Caco-2 (cell line): ENCODE data around the gene RFX2. TPM values are rescaled to one million over a fixed set of nuclear protein-coding genes. Genes with fewer than 3 reads are reported as not detected.
"Not testable (repeated sequence)": the region's sequence is repeated elsewhere in the genome, so short reads cannot be mapped to it uniquely, and the experiment has no call there.

Experiments used
- BruUV-seq: library from RNA; stranded (reverse); fragments of 400-500 nt; replicated peaks from 2 replicates; lab custom pipeline; 2021; lab: Mats Ljungman, UMichigan
- CTCF ChIA-PET: fragments of 300-600 bp; sonication (Branson Sonifier 250); formaldehyde crosslinking; loops from one replicate; lab custom pipeline; 2022; ENCODE audit warnings: antibody characterized with exemption; lab: Charles Lee
- POLR2A ChIA-PET: fragments of 300-600 bp; sonication (Branson Sonifier 250); formaldehyde crosslinking; loops from one replicate; lab custom pipeline; 2022; ENCODE audit warnings: antibody characterized with exemption; lab: Charles Lee
- DNase-seq, 2 experiments: peaks; one replicate each; pipeline versions ENCODE4 v3.0.0 to v3.0.0-alpha.2; 2020 to 2022
- H3K27me3 ChIP-seq: replicated peaks from 2 replicates; pipeline ENCODE4 v1.6.0; 2011; ENCODE audit warnings: low read length; ENCODE audit not compliant: control insufficient read depth, insufficient read depth
- H3K36me3 ChIP-seq: 2 replicates; pipeline ENCODE4 v1.5.1; 2011; ENCODE audit warnings: low read length; ENCODE audit not compliant: control insufficient read depth, insufficient read depth
- H3K4me1 ChIP-seq: fragments of 250-450 bp; sonication (Bioruptor Pico); 2 replicates; pipeline ENCODE4 v1.5.1; 2020; ENCODE audit warnings: mild to moderate bottlenecking
- H3K4me3 ChIP-seq: 2 replicates; pipeline ENCODE4 v1.5.1; 2011; ENCODE audit warnings: low read depth, mild to moderate bottlenecking, control low read depth, low read length
- H3K9me3 ChIP-seq: fragments of 250-450 bp; sonication (Bioruptor Pico); 2 replicates; pipeline ENCODE4 v1.5.1; 2020; ENCODE audit warnings: mild to moderate bottlenecking, moderate library complexity
- H3K27ac Mint-ChIP-seq: one replicate; pipeline ENCODE4 v1.8.0; 2022; ENCODE audit warnings: mixed read lengths; ENCODE audit not compliant: unreplicated experiment
- H3K27me3 Mint-ChIP-seq: one replicate; pipeline ENCODE4 v1.8.0; 2022; ENCODE audit warnings: mixed read lengths; ENCODE audit not compliant: insufficient read depth, unreplicated experiment
- H3K36me3 Mint-ChIP-seq: one replicate; pipeline ENCODE4 v1.8.0; 2022; ENCODE audit warnings: mild to moderate bottlenecking, mixed read lengths; ENCODE audit not compliant: insufficient read depth, unreplicated experiment
- H3K4me1 Mint-ChIP-seq: one replicate; pipeline ENCODE4 v1.8.0; 2022; ENCODE audit warnings: low read depth, mixed read lengths; ENCODE audit not compliant: unreplicated experiment
- H3K4me3 Mint-ChIP-seq: one replicate; pipeline ENCODE4 v1.8.0; 2022; ENCODE audit warnings: mild to moderate bottlenecking, moderate library complexity, mixed read lengths; ENCODE audit not compliant: unreplicated experiment
- H3K9me3 Mint-ChIP-seq: one replicate; pipeline ENCODE4 v1.8.0; 2022; ENCODE audit warnings: mixed read lengths; ENCODE audit not compliant: unreplicated experiment
- CTCF ChIP-seq, 2 experiments: fragments of 200-600 bp in 1 of 2; IDR thresholded peaks; 1 replicate in 1 of 2; 2 replicates in 1 of 2; pipeline versions ENCODE4 v1.5.1 to v1.8.0; 2011 to 2022; ENCODE audit warnings: antibody characterized with exemption in 1 of 2, control low read depth in 1 of 2, inconsistent platforms in 1 of 2, low read depth in 1 of 2, low read length in 1 of 2, mild to moderate bottlenecking in 1 of 2, moderate library complexity in 1 of 2; ENCODE audit not compliant: insufficient read depth in 1 of 2, severe bottlenecking in 1 of 2, unreplicated experiment in 1 of 2
- intact Hi-C: fragments of 100-400 bp; cut with micrococcal nuclease; formaldehyde crosslinking; loops from one replicate; pipeline ENCODE4 v1.10.0; 2022; ENCODE audit not compliant: unreplicated experiment
- total RNA-seq: library from RNA; stranded (reverse); gene quantifications from 2 replicates; pipeline ENCODE4 v1.2.3, GENCODE V29; 2022

Gene RFX2
- total RNA-seq, 1 experiment from 2014 or later = 9.3 TPM

GRCh38 chr19:6006896-6007295, 103.4 kb downstream of the RFX2 start:
- H3K4me3 ChIP-seq = no peak overlapping the region
- ChIA-PET CTCF (interaction anchor here (1.7 kb wide), 1 partner anchor 15 kb away, joined by 4 read pairs; no protein-coding TSS in a partner anchor), POLR2A (no interaction called here)
- no TSS peak for BruUV-seq
- H3K36me3 ChIP-seq = no peaks in the 10 kb centered on the region
- H3K4me1 ChIP-seq = no peaks in the 10 kb centered on the region
- H3K4me3 Mint-ChIP-seq = no peak overlapping the region
- H3K9me3 ChIP-seq = no peaks in the 10 kb centered on the region
- no peak for DNase-seq
- H3K27me3 ChIP-seq = no peaks in the 10 kb centered on the region
- intact Hi-C loops = no loop called here
- H3K27ac Mint-ChIP-seq = no peak overlapping the region
- no peaks in the 10 kb centered on the region for H3K4me1 Mint-ChIP-seq
- no peaks in the 10 kb centered on the region for H3K9me3 Mint-ChIP-seq
- H3K27me3 Mint-ChIP-seq = no peaks in the 10 kb centered on the region
- no peak for TF ChIP-seq CTCF (IDR thresholded peaks at IDR 0.05; ENCODE audit: insufficient read depth in 1 of 2, low read depth in 1 of 2, low read length in 1 of 2, severe bottlenecking in 1 of 2, unreplicated experiment in 1 of 2)
- H3K36me3 Mint-ChIP-seq = peaks cover 5% of the 10 kb centered on the region

- DNase-seq, H3K4me1 Mint-ChIP-seq, H3K4me3 ChIP-seq, H3K27ac Mint-ChIP-seq, intact Hi-C loops, H3K4me3 Mint-ChIP-seq, H3K27me3 Mint-ChIP-seq, H3K9me3 ChIP-seq, H3K36me3 ChIP-seq, H3K27me3 ChIP-seq, H3K4me1 ChIP-seq, H3K36me3 Mint-ChIP-seq, BruUV-seq, H3K9me3 Mint-ChIP-seq: not testable (repeated sequence)
- ChIA-PET POLR2A (interaction anchor here (0.6 kb wide), 1 partner anchor 27 kb away, joined by 3 read pairs; no protein-coding TSS in a partner anchor), CTCF (interaction anchor here (1.7 kb wide), 1 partner anchor 16 kb away, joined by 4 read pairs; no protein-coding TSS in a partner anchor)
Observed at GRCh38 chr19:6006070-6006446, 104.2 kb downstream of the RFX2 start.

GRCh38 chr19:6005321-6006069, 104.8 kb downstream of the RFX2 start:
- BruUV-seq = no TSS peak
- Mint-ChIP-seq H3K4me3 (no peak overlapping the region), H3K9me3 (no peaks in the 10 kb centered on the region), H3K27me3 (no peaks in the 10 kb centered on the region), H3K27ac (no peak overlapping the region), H3K4me1 (no peaks in the 10 kb centered on the region), H3K36me3 (peaks cover 5% of the 10 kb centered on the region)
- no peaks in the 10 kb centered on the region for H3K27me3 ChIP-seq
- intact Hi-C loops = no loop called here
- H3K4me1 ChIP-seq = no peaks in the 10 kb centered on the region
- TF ChIP-seq CTCF (IDR thresholded peaks at IDR 0.05; ENCODE audit: insufficient read depth in 1 of 2, low read depth in 1 of 2, low read length in 1 of 2, severe bottlenecking in 1 of 2, unreplicated experiment in 1 of 2) = no peak
- ChIA-PET CTCF (no interaction called here), POLR2A (interaction anchor here (0.6 kb wide), 1 partner anchor 28 kb away, joined by 3 read pairs; no protein-coding TSS in a partner anchor)
- no peak for DNase-seq
- no peaks in the 10 kb centered on the region for H3K36me3 ChIP-seq
- H3K4me3 ChIP-seq = no peak overlapping the region
- no peaks in the 10 kb centered on the region for H3K9me3 ChIP-seq
